IMR-90 (cell line): ENCODE measurements around the gene TNFRSF14. TPM values are rescaled to one million over a fixed set of nuclear protein-coding genes. Genes with fewer than 3 reads are reported as not detected.
A peak's percentile ranks its signal among the peaks of the same experiment; 100 is the strongest.

Experiments used
- ATAC-seq: fragments of 200-7000 bp; cut with Tn5 transposase; 2 replicates; pipeline ENCODE4 v1.9.1; 2020; ENCODE audit warnings: low read depth, mild to moderate bottlenecking, moderate library complexity
- BruUV-seq: library from RNA; stranded (reverse); fragments of 400-500 nt; replicated peaks from 2 replicates; lab custom pipeline; 2021; lab: Mats Ljungman, UMichigan
- CTCF ChIA-PET: fragments of 300-600 bp; formaldehyde crosslinking; extraction: SDS; loops from one replicate; lab custom pipeline; 2021; ENCODE audit warnings: antibody characterized with exemption; lab: Yijun Ruan, JAX
- POLR2A ChIA-PET: fragments of 300-600 bp; sonication (Branson Sonifier 250); formaldehyde crosslinking; loops from one replicate; lab custom pipeline; 2022; ENCODE audit warnings: antibody characterized with exemption; ENCODE audit not compliant: unreplicated experiment; lab: Charles Lee
- DNase-seq: peaks from one replicate; pipeline ENCODE4 v3.0.0; 2013
- H2AFZ ChIP-seq: replicated peaks from 2 replicates; pipeline ENCODE3; 2013; ENCODE audit warnings: low read length, mild to moderate bottlenecking; ENCODE audit not compliant: poor library complexity
- H2AK5ac ChIP-seq: 2 replicates; pipeline ENCODE4 v1.6.1; 2013; ENCODE audit warnings: low read depth, low read length, inconsistent platforms
- H2AK9ac ChIP-seq: replicated peaks from 2 replicates; pipeline ENCODE3; 2013; ENCODE audit warnings: mild to moderate bottlenecking, low read depth, low read length, moderate library complexity; ENCODE audit not compliant: poor library complexity
- H2BK120ac ChIP-seq: 2 replicates; pipeline ENCODE4 v1.6.1; 2013; ENCODE audit warnings: low read depth, low read length, inconsistent platforms
- H2BK15ac ChIP-seq: 3 replicates; pipeline ENCODE4 v1.6.1; 2013; ENCODE audit warnings: low read depth, low read length, inconsistent platforms
- H2BK20ac ChIP-seq: 2 replicates; pipeline ENCODE4 v1.6.1; 2013; ENCODE audit warnings: low read depth, mild to moderate bottlenecking, inconsistent platforms, low read length, moderate library complexity
- H2BK5ac ChIP-seq: 2 replicates; pipeline ENCODE4 v1.6.1; 2013; ENCODE audit warnings: mild to moderate bottlenecking, low read depth, low read length, inconsistent platforms; ENCODE audit not compliant: poor library complexity, severe bottlenecking
- H3K14ac ChIP-seq: replicated peaks from 2 replicates; pipeline ENCODE4 v1.6.1; 2013; ENCODE audit warnings: low read depth, low read length, inconsistent platforms
- H3K18ac ChIP-seq: 2 replicates; pipeline ENCODE4 v1.6.1; 2013; ENCODE audit warnings: low read depth, low read length, control low read depth
- H3K23ac ChIP-seq: 2 replicates; pipeline ENCODE4 v1.6.1; 2013; ENCODE audit warnings: low read depth, low read length, inconsistent platforms
- H3K27ac ChIP-seq: 2 replicates; pipeline ENCODE4 v1.5.1; 2013; ENCODE audit warnings: mild to moderate bottlenecking, control low read depth, low read length; ENCODE audit not compliant: insufficient read depth
- H3K27me3 ChIP-seq: 2 replicates; pipeline ENCODE4 v1.6.1; 2013; ENCODE audit warnings: low read length; ENCODE audit not compliant: control insufficient read depth, insufficient read depth
- H3K36me3 ChIP-seq: 2 replicates; pipeline ENCODE4 v1.6.1; 2013; ENCODE audit warnings: low read length, mixed read lengths; ENCODE audit not compliant: control insufficient read depth, insufficient read depth
- H3K4ac ChIP-seq: 2 replicates; pipeline ENCODE4 v1.6.1; 2013; ENCODE audit warnings: low read depth, low read length, inconsistent platforms
- H3K4me1 ChIP-seq: 2 replicates; pipeline ENCODE4 v1.6.1; 2013; ENCODE audit warnings: low read length, mixed read lengths; ENCODE audit not compliant: control insufficient read depth, insufficient read depth
- H3K4me2 ChIP-seq: 2 replicates; pipeline ENCODE4 v1.6.1; 2013; ENCODE audit warnings: low read depth, mild to moderate bottlenecking, control low read depth, low read length, moderate library complexity
- H3K4me3 ChIP-seq: 2 replicates; pipeline ENCODE4 v1.5.1; 2013; ENCODE audit warnings: low read depth, mild to moderate bottlenecking, control low read depth, low read length, moderate library complexity; ENCODE audit not compliant: insufficient read depth
- H3K56ac ChIP-seq: 2 replicates; pipeline ENCODE4 v1.6.1; 2013; ENCODE audit warnings: low read length, inconsistent platforms; ENCODE audit not compliant: insufficient read depth; ENCODE audit errors: extremely low read depth
- H3K79me1 ChIP-seq, 2 experiments: 2 replicates each; pipeline ENCODE4 v1.6.1; 2013; ENCODE audit warnings: low read length in 2 of 2, inconsistent platforms in 1 of 2, low read depth in 1 of 2
- H3K9ac ChIP-seq: 2 replicates; pipeline ENCODE4 v1.6.1; 2013; ENCODE audit warnings: low read depth, low read length, control low read depth
- H3K9me1 ChIP-seq: 2 replicates; pipeline ENCODE4 v1.6.1; 2013; ENCODE audit warnings: low read length, inconsistent platforms; ENCODE audit not compliant: insufficient read depth
- H3K9me3 ChIP-seq: 2 replicates; pipeline ENCODE4 v1.6.1; 2013; ENCODE audit warnings: low read length; ENCODE audit not compliant: control insufficient read depth, insufficient read depth
- H4K20me1 ChIP-seq: 2 replicates; pipeline ENCODE4 v1.6.1; 2013; ENCODE audit warnings: low read length, inconsistent platforms; ENCODE audit not compliant: insufficient read depth
- H4K5ac ChIP-seq: 2 replicates; pipeline ENCODE4 v1.6.1; 2013; ENCODE audit warnings: mild to moderate bottlenecking, low read depth, low read length, control low read depth
- H4K8ac ChIP-seq, 2 experiments: 2 replicates each; pipeline ENCODE4 v1.6.1; 2013; ENCODE audit warnings: low read depth in 2 of 2, low read length in 2 of 2, control low read depth in 1 of 2, inconsistent platforms in 1 of 2
- H4K91ac ChIP-seq: 2 replicates; pipeline ENCODE4 v1.6.1; 2013; ENCODE audit warnings: low read depth, low read length, inconsistent platforms; ENCODE audit not compliant: insufficient read depth
- CEBPB ChIP-seq: IDR thresholded peaks from 2 replicates; pipeline ENCODE4 v1.6.1; 2012; ENCODE audit warnings: low read depth, low read length, improper control_type of control experiment
- CHD1 ChIP-seq: IDR thresholded peaks from 2 replicates; pipeline ENCODE4 v1.6.1; 2012; ENCODE audit warnings: low read depth, low read length, improper control_type of control experiment
- MAZ ChIP-seq: IDR thresholded peaks from 2 replicates; pipeline ENCODE4 v1.6.1; 2012; ENCODE audit warnings: low read depth, mild to moderate bottlenecking, low read length, improper control_type of control experiment, moderate library complexity, borderline replicate concordance
- RAD21 ChIP-seq: IDR thresholded peaks from 2 replicates; pipeline ENCODE4 v1.6.1; 2012; ENCODE audit warnings: low read length, improper control_type of control experiment
- RCOR1 ChIP-seq: IDR thresholded peaks from 2 replicates; pipeline ENCODE4 v1.6.1; 2012; ENCODE audit warnings: mild to moderate bottlenecking, low read length, improper control_type of control experiment; ENCODE audit not compliant: insufficient replicate concordance
- SMC3 ChIP-seq: fragments of 150-350 bp; IDR thresholded peaks from 2 replicates; pipeline ENCODE4 v1.6.1; 2016; ENCODE audit warnings: low read depth, mild to moderate bottlenecking, antibody characterized with exemption, low read length, moderate library complexity
- WGBS, 2 experiments: methylation state at CpG; one replicate each; pipeline versions ENCODE4 v1.1.5 to v1.1.7; 2013; ENCODE audit warnings: missing lambda C conversion rate in 2 of 2; ENCODE audit not compliant: insufficient read length in 1 of 2; ENCODE audit errors: extremely low coverage in 2 of 2; 5-methylcytosine and 5-hydroxymethylcytosine counted together
- dilution Hi-C: fragments of 300-500 bp; cut with HindIII; formaldehyde crosslinking; loops from one replicate; pipeline ENCODE4 v1.14.3; 2018; ENCODE audit warnings: low sequenced_read_pairs; ENCODE audit not compliant: unreplicated experiment
- in situ Hi-C: fragments of 300-500 bp; cut with MboI; formaldehyde crosslinking; loops from 3 replicates; pipeline ENCODE4 v1.14.3; 2019; ENCODE audit warnings: low sequenced_read_pairs, inconsistent platforms, mixed read lengths
- intact Hi-C: fragments of 100-400 bp; cut with micrococcal nuclease; formaldehyde crosslinking; loops from 2 replicates; pipeline ENCODE4 v1.10.0; 2022
- polyA plus RNA-seq, 3 experiments: library from polyadenylated mRNA; depleted of rRNA; stranded (reverse); fragments of >200 nt; gene quantifications; 2 replicates each; pipeline ENCODE4 v1.2.3, GENCODE V29; 2012; ENCODE audit warnings: low replicate concordance in 1 of 3
- total RNA-seq: library from RNA; depleted of rRNA; stranded (reverse); fragments of >200 nt; gene quantifications from 2 replicates; pipeline ENCODE4 v1.2.3, GENCODE V29; 2012
- TF ChIP-seq, protein P1 (sequence below): fragments of 150-350 bp; IDR thresholded peaks from 2 replicates; pipeline ENCODE4 v1.6.1; 2016; ENCODE audit warnings: low read depth, mild to moderate bottlenecking, low read length, moderate library complexity, borderline replicate concordance
- TF ChIP-seq, protein P2 (sequence below): conservative IDR thresholded peaks from 2 replicates; pipeline ENCODE4 v1.5.1; 2012; ENCODE audit warnings: mild to moderate bottlenecking, low read depth, low read length, improper control_type of control experiment

TNFRSF14 gene
- total and polyA plus RNA-seq, 2 of the 4 experiments (the other 2 are of a cell fraction): 1.3 to 4.2 TPM

DNA sequence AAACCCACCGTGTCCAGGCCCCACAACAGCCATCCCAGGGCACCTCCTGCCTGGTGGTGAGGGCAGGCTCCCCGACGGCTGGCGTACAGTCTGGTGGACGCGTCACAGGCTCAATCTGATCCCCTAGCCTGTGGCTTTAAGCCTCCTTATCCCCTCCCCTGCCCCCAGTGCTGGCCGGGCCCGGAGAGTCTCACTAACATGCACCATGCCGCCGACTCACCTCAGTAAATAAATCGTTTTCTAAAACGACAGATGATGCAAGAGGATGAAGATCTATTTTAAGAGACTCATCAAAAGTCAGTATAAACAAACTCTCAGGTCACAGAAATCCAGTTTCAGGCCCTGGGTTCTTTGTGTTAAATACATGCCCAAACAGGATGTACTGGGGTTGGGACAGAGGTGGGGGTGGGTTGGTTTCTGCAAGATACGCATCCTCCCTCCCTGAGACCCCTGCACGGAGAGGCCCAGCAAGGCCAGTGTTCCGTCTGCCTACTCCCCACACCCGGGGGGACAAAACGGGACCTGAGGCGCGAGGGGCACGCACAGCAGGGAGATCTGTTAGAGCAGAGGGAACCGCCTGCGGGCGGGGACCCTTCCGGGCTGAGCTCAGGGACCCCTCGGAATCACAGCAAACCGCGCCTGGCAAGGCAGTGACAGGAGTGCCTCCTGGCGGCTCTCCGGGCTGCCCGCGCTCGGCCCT is 32.8 kb upstream of the TNFRSF14 start:
- Histone ChIP-seq H2AK9ac (peak overlapping the region; percentile 97), H3K23ac (peak overlapping the region; percentile 87; the same call in 1 of the 2 replicates), H3K56ac (0 out of 2 replicates have a peak overlapping the region, but pooled peaks have one; percentile 38), H3K14ac (peak overlapping the region; percentile 85), H3K27ac (peak overlapping the region; percentile 82), H3K79me1 (peaks cover 7 to 47% of the 10 kb centered on the region in 2 experiments), H4K91ac (peak overlapping the region; percentile 86), H3K9me3 (no peaks in the 10 kb centered on the region), H2BK5ac (peak overlapping the region; percentile 84), H2BK120ac (peak overlapping the region; percentile 96), H3K4me2 (peak overlapping the region; percentile 72), H3K9me1 (peaks cover 13% of the 10 kb centered on the region), H3K4me1 (peaks cover 25% of the 10 kb centered on the region), H4K8ac (peak overlapping the region in 1 of 2 experiments; percentile 89; a peak in 3 of 4 replicates), H3K18ac (peak overlapping the region; percentile 10; the same call in 1 of the 2 replicates), H3K4ac (peak overlapping the region; percentile 93), H2AFZ (peak overlapping the region; percentile 66), H2AK5ac (peak overlapping the region; percentile 99), H2BK15ac (peak overlapping the region; percentile 98; the same call in 2 of the 3 replicates), H4K5ac (peak overlapping the region; percentile 35), H4K20me1 (peaks cover 49% of the 10 kb centered on the region), H3K9ac (0 out of 2 replicates have a peak overlapping the region, but pooled peaks have one; percentile 10), H3K27me3 (no peaks in the 10 kb centered on the region), H3K36me3 (peaks cover 27% of the 10 kb centered on the region), H2BK20ac (peak overlapping the region; percentile 85), H3K4me3 (no peak overlapping the region)
- POLR2A ChIA-PET: no interaction called here
- ATAC-seq (no peak), DNase-seq (peak; percentile 66)
- in situ Hi-C loops: no loop called here
- TF ChIP-seq, protein P1, sequence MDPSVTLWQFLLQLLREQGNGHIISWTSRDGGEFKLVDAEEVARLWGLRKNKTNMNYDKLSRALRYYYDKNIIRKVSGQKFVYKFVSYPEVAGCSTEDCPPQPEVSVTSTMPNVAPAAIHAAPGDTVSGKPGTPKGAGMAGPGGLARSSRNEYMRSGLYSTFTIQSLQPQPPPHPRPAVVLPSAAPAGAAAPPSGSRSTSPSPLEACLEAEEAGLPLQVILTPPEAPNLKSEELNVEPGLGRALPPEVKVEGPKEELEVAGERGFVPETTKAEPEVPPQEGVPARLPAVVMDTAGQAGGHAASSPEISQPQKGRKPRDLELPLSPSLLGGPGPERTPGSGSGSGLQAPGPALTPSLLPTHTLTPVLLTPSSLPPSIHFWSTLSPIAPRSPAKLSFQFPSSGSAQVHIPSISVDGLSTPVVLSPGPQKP: no peak
- TF ChIP-seq MAZ (no peak), RAD21 (no peak), SMC3 (0 out of 2 replicates have a peak, but pooled peaks have one; percentile 4), RCOR1 (no peak), CHD1 (no peak), CEBPB (peak; percentile 92)
- TF ChIP-seq, protein P2, sequence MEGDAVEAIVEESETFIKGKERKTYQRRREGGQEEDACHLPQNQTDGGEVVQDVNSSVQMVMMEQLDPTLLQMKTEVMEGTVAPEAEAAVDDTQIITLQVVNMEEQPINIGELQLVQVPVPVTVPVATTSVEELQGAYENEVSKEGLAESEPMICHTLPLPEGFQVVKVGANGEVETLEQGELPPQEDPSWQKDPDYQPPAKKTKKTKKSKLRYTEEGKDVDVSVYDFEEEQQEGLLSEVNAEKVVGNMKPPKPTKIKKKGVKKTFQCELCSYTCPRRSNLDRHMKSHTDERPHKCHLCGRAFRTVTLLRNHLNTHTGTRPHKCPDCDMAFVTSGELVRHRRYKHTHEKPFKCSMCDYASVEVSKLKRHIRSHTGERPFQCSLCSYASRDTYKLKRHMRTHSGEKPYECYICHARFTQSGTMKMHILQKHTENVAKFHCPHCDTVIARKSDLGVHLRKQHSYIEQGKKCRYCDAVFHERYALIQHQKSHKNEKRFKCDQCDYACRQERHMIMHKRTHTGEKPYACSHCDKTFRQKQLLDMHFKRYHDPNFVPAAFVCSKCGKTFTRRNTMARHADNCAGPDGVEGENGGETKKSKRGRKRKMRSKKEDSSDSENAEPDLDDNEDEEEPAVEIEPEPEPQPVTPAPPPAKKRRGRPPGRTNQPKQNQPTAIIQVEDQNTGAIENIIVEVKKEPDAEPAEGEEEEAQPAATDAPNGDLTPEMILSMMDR: 0 out of 2 replicates have a peak, but pooled peaks have one; percentile 14
- intact Hi-C loops: no loop called here
- BruUV-seq: no TSS peak
- dilution Hi-C loops: no loop called here
- CTCF ChIA-PET: interaction anchor here (0.6 kb wide), 1 partner anchor 71 kb away, joined by 4 read pairs; no protein-coding TSS in a partner anchor
- 82% methylated on average over 4 of the region's 32 CpGs; no CpG with 5 or more reads in 1 of the 2 experiments for WGBS, 2 experiments
